Suppressor macrophage treated with lipopolysaccharide for 4 hours (primary cell): ENCODE results near the gene CEP63.

ENCODE experiments used
- DNase-seq: peaks from one replicate; pipeline ENCODE4 v3.0.0-alpha.2; 2020

The CEP63 gene

DNA sequence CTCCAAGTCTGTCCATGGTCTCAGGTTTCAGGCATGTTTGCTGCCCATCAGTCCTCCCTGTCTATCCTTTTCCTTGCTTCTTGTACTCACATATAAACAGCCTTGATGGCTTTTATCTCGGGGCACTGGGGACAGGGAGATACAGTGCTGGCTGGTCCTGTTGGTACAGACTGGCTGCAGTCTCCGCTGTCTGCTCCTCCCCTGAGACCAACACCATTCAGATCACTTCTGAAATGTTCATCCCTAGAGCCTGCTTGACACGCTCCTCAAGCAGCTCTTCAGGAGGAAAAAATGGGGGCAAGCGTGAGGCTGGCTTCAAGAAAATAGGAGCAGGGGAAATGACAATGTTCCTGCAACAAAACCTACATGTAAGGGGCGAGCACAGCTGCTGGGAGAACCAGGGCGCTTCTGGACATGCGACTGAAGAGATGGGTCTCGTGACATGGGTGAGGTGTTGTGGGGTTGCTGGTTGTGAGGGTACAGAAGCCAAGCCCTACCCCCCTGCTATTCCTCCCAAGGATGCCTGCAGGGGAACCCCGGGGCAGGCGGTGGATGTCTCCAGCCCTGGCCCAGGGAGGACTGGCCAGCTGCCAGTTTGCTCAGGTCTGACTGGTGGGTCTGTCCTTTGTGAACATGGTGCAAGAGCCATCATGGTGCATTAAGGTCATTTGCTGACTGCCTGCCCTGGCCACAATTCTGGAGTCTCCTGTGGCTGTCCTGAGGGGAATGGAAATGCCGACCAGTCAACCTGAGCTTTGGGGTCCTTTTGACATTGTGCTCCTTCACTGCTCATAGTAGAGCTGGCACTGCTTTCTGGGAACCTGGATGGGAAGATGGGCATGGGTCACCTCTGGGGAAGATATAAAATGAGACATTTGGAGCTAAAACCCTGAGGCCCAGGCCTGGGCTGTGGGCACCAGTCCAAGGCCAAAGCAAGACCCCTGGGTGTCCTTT lies 124.9 kb downstream of the CEP63 start:
- no peak for DNase-seq

DNA sequence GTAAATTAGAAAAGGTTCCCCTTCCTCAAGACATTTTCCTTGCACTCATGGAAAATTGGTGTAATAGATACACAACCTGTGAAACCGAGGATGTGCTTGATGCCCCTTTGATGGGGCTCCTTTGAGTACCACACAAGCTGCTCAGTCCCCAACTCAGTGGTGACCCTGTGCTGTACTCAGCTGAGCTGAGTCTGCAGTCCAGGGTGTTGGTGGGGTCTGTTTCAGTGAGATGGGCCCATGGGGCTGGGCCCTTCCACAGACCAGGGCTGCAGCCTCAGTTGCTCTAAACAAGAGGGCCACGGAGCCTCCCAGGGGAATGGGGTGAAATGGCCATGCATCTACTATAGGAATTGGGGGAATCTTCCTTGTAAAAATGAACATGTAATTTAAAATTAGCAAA lies 125.7 kb downstream of the CEP63 start:
- no peak for DNase-seq

DNA sequence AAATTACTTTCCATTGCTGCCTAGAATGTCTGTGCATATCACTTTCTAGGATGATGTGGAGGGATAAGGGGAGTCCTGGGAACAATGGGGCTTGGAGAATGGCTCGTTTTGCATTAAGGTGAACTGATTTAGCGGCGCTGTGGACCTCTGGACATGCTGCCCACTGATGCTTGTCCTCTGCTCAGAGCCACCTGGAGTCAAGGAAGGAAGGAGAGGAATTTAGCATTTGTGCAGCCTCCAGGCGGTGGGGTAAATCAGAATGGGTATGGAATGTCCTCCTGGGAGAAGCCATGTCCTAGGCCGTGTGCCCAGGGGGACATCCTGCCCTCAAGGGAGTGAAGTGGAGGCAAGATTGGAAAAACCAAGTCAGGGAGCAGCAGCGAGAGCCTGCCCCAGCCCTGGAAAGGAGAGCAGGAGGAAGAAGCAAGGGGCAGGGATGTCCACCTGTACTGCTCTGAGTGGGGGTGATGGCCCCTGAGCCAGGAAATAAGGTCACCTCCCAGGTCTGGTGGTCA lies 127.2 kb downstream of the CEP63 start:
- no peak for DNase-seq

DNA sequence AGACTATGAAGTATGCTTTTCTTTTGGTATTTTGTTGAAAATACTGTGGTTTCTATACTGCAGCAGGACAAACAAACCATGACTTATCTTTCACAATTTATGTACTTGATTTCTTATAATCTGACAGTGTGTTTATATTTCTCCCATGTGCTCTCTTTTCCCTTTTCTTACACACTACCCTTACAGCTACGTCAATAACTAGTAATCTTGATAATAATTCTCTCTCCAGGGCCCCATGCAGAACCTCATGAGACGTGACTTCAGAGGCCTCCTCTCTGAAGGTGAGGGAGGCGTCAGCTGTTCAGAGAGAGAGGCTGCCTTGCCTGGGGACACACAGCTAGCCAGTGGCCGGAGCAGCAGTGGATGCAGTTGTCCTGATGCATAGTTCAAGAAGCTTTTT lies 129.1 kb downstream of the CEP63 start:
- DNase-seq: no peak

DNA sequence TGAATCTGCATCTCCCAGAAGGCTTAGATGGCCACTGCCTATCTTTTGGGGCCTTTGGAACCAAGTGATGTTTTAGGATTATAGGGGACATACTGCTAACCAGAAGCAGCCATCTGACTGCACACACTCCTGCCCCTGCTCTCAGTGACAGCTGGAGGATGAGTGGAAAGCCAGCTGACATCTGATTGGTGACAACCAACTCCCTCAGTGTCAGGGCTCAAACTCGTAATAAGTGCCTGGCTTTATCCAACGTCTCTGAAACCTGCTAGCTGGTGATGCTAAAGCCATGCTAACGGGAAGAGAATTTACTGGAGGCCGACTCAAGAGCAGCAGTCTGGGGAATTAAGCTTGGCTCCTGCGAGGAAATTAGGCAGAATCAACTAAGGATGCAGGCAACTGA lies 129.9 kb downstream of the CEP63 start:
- DNase-seq: no peak

DNA sequence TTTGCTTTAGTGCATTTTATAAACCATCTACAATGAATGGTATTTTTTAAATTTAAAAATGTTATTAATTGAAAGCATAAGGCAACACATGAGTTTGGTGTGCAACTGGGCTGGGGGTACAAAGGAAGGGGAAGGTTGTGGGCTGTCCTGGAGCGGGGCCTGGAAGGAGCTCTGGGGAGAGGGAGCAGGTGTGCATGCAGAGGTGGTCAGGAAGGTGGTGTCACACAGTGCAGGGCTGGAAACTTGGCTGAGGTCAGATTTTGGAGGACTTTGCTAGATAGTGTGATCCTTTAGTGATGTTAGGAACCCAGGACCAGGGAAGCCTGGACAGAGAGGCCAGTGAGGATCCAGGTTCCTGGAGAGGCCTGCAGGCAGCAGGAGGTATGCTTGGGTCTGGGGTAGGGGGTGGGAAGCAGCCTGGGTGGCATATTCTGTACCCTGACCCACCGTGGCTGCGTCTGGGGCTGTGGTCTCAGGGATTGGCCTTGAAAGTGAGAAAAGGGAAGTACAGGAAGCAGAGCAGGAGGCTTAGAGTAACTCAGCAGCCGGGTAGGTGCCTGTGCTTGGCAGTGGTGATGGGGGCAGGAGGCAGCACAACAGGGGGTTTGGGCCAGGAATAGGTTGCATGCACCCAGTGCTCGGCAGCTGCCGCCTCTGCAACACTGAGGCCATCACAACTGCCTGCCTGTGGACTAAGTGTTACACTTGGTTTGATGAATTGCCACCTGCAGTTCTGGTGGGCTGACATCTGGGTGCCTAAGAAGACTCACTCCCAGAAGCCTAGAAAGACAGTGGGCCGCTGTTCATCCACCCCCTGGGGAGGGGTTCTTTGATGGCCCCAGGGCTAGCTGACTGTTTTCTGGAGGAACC lies 132.0 kb downstream of the CEP63 start:
- DNase-seq: no peak

DNA sequence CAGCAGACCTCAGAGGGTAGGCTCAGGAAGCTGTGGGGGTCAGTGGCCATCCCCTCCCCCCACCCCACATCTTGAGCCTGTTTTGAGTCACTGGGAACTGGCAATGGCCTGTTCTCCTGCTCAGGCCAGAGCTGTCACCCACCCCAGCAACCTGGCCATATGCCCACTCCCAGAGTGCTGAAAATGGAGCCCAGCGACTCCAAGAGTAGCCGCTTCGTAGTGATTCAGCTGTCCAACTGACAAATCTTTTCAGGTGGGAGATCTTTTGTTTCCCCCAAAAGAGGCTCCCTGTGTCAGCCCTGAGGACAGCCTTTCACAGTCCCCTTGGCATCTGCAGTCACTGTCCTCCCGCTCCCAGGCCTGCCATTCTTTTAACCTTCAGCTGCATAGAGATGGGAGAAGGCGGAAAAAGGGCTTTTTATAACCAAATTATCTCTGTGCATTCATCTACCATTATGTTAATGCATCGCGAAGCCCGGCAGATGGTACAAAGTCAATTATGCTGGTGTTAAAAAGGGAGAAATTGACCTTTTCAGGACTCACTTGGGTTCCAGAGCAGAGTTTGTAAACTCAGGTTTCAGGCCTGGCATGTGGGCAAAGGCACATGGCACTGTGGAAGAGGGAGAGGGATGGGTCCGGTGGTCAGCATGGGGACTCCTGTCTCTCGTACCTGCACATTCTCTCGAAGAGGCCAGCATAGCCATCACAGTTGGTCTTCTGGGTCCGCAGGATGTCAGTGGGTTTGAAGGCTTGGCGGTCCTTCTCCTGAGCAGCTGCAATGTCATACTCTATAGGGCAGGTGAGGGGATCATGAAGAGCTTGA lies 132.8 kb downstream of the CEP63 start:
- DNase-seq: no peak

DNA sequence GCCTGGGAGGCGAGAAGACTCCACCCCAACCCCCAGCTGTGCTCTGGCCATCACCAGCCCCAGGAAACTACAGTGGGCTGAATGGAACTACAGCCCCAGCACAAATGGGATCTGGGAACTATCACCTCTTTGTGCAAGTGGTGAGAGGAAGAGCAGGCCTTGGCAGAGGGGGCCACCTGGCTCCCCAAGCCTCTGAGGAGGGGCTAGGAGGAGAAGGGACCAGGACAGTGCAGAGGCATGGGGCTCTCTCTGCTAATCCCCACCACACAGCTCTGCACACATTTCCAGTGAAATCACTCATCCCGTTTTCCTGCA lies 133.4 kb downstream of the CEP63 start:
- no peak for DNase-seq

DNA sequence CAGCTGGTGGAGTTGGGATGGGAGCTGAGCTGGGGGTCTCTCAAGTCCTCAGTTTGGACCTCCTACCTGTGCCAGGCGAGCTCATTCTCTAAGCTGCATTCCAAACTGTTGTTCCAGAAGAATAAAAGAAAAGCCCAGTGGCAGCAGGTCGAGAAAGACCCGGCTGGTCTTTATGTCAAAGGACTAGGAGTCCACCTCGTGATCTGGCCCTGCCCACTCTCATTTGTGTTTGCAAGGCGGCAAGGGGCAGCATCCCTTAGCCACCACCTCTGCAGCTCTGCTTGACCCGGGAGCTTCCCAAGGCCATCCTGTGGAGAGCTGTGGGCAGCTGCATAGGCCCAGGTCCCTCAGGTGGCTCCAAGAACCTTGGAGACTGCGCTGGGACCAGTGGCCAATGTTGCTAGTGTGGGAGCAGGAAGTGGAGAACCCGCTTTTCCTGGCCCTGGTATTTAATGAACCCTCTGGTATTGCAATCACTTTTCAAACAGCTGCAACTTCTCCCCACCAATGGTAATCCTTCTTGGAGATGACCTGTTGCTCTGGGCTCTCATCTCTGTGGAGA lies 134.1 kb downstream of the CEP63 start:
- DNase-seq: no peak

DNA sequence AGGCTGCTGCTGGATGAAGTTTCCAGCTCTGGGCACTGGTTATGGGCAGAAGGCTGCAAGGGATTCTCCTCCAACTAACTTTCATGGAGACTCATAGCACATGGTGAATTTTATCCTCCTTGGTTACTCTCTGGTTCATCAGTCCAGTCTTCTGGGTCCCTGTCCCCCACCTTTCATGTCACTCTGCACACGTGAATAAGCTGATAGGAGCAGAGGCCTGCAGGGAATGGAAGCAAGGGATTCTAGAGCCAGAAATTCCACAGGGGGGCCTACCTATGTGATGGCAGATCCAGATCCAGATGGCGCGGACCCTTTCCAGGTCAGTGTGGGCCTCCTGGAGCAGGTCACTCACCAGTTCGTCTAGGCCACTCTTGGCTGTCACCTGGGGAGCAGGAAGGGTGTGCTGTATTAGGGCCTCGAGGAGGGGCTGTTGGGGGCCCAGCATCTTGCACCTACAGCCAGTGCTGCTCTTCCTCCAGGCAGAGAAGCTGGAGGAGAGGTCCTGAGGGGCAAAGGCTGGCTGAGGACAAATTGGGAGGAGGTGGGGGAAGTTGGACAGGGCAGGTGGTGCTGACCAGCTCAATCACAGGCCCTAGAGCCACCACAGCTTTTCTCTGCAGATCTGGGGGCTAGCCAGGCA lies 134.7 kb downstream of the CEP63 start:
- DNase-seq: no peak

DNA sequence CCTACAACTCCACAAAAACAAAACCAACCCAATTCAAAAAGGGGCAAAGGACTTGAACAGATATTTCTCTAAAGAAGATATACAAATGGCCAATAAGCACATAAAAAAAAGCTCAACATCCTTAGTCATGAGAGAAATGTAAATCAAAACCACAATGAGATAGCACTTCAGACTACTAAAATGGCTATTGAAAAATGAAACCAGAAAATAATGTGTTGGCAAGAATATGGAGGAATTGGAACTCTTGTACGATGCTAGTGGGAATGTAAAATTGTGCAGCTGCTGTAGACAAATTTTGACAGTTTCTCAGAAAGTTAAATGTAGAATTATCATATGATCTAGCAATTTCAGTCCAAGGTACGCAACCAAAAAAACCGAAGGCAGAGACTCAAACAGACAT lies 136.0 kb downstream of the CEP63 start:
- no peak for DNase-seq

DNA sequence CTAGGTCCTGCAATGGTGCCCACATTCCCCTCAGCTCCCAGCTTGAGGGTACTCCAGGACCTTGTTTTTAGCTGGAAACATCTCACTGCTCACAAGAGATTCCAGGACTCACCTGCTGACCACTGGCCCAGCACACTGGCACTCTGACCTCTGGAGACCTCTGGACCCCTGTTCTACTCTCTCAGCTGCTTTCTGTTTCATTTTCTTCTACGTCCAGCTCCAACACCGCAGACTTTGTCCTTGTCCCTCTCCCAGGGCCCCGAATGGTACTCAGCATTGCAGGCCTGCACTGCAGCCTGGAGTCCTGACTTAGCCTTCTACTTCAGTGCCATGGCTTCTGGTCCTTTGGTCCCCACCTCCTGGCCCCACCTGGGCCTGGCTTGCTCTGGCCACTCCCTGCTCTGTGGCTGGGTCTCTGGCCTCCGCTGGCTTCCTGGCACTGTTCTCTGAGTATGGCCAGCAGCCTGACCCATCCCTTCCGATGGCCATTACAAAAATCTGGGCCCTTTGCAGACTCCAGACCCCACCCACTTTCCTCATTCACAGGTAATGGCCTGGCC lies 137.0 kb downstream of the CEP63 start:
- no peak for DNase-seq

DNA sequence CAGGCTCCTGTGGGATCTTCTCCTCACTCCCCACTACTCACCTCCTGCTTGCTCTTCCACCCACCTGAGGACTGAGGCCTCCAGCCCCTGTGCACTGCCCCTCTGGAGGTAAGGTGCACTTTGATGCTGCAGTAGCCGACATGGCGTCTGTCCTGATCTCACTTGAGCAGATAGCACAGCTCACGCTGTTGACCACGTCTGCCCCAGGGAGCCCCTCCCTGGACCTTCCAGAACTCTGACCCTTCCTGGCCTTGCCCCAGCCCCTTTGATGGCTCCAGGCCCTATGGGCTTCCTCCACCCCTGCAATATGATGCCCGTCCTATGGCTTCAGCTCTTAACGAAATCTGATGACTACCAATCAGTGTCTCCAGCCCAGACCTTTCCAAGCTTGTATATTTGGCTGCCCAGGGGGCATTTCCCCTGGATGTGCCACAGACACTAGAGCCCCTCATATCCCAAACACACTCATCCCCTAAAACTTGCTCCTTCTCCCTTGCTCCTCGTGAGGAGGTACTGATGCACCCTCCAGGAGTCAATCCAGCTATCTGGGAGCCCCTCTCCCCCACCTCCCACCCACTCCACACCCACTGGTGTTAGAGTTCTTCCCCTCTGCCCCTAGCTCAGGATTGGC lies 137.9 kb downstream of the CEP63 start:
- no peak for DNase-seq
